Fibroblast of pulmonary artery (primary cell): ENCODE measurements around the gene FUBP3.

Experiments used
- DNase-seq: peaks from one replicate; pipeline ENCODE4 v3.0.0-alpha.2; 2010; ENCODE audit warnings: low read depth
- H3K4me3 ChIP-seq: replicated peaks from 2 replicates; pipeline ENCODE4 v1.5.1; 2011; ENCODE audit warnings: low read depth, mild to moderate bottlenecking, control low read depth, low read length, moderate library complexity
- CTCF ChIP-seq: IDR thresholded peaks from 2 replicates; pipeline ENCODE4 v1.5.1; 2011; ENCODE audit warnings: mild to moderate bottlenecking, control low read depth, low read length, inconsistent platforms; ENCODE audit errors: missing control alignments

FUBP3 gene

GRCh38 chr9:130633336-130634190, 54.2 kb downstream of the FUBP3 start:
- H3K4me3 ChIP-seq, result no peak overlapping the region
- TF ChIP-seq CTCF, result no peak
- no peak for DNase-seq

- no peak for DNase-seq
- TF ChIP-seq CTCF, result no peak
- no peak overlapping the region for H3K4me3 ChIP-seq
These were observed 54.9 kb downstream of the FUBP3 start for GRCh38 chr9:130634191-130634768.

GRCh38 chr9:130634801-130635200, 55.4 kb downstream of the FUBP3 start:
- TF ChIP-seq CTCF, result no peak
- no peak for DNase-seq
- H3K4me3 ChIP-seq, result no peak overlapping the region

- no peak for DNase-seq
- TF ChIP-seq CTCF, result no peak
- no peak overlapping the region for H3K4me3 ChIP-seq
These were observed 55.9 kb downstream of the FUBP3 start for GRCh38 chr9:130635306-130635705.

GRCh38 chr9:130635721-130636647, 56.6 kb downstream of the FUBP3 start:
- no peak overlapping the region for H3K4me3 ChIP-seq
- no peak for DNase-seq
- TF ChIP-seq CTCF, result no peak

GRCh38 chr9:130636648-130637020, 57.3 kb downstream of the FUBP3 start:
- no peak for DNase-seq
- no peak for TF ChIP-seq CTCF

More at GRCh38 chr9:130636648-130637020, 57.3 kb downstream of the FUBP3 start:
- no peak overlapping the region for H3K4me3 ChIP-seq
